Right ventricle myocardium inferior (tissue), 1 donor: ENCODE measurements around the gene FOXK1. TPM values are rescaled to one million over a fixed set of nuclear protein-coding genes. Genes with fewer than 3 reads are reported as not detected.
A peak's percentile ranks its signal among the peaks of the same experiment; 100 is the strongest.
"Not testable (repeated sequence)": the region's sequence is repeated elsewhere in the genome, so short reads cannot be mapped to it uniquely, and the experiment has no call there.

Experiments
- ATAC-seq: fragments of 200-7000 bp; cut with Tn5 transposase; one replicate; pipeline ENCODE4 v1.9.1; 2020; ENCODE audit warnings: mild to moderate bottlenecking, moderate library complexity
- DNase-seq: peaks from one replicate; pipeline ENCODE4 v3.0.0; 2021; ENCODE audit errors: missing footprints
- intact Hi-C: fragments of 100-400 bp; cut with DNase I; formaldehyde crosslinking; loops from one replicate; pipeline ENCODE4 v1.11.0; 2022
- total RNA-seq: library from RNA; stranded (reverse); fragmentation: NEBNext Ultra II Directional; extraction: Animal tissue kit (Norgen Biotek cat#: 25700); gene quantifications from one replicate; pipeline ENCODE4 v1.2.1, GENCODE V29; 2021
- donor health status: DM: no; HTN: yes; CAD: no; lungs with severe emphysema.

The FOXK1 gene
- total RNA-seq, 1 donor from 2014 or later: 16.8 TPM

- DNase-seq: no peak
Measured at GRCh38 chr7:4661871-4662270, 20.2 kb upstream of the FOXK1 start.

GRCh38 chr7:4663239-4664018, 18.7 kb upstream of the FOXK1 start:
- ATAC-seq (no peak), DNase-seq (no peak)
- intact Hi-C loops: no loop called here

More at GRCh38 chr7:4661871-4662270, 20.2 kb upstream of the FOXK1 start:
- intact Hi-C loops: no loop called here
- ATAC-seq: no peak

- ATAC-seq (no peak), DNase-seq (no peak)
- intact Hi-C loops: no loop called here
Measured at GRCh38 chr7:4665661-4666060, 16.4 kb upstream of the FOXK1 start.

GRCh38 chr7:4667776-4668509, 14.2 kb upstream of the FOXK1 start:
- no peak for ATAC-seq
- intact Hi-C loops: no loop called here
- DNase-seq: no peak

GRCh38 chr7:4668510-4668847, 13.6 kb upstream of the FOXK1 start:
- ATAC-seq (no peak), DNase-seq (no peak)

GRCh38 chr7:4670791-4671190, 11.3 kb upstream of the FOXK1 start:
- no peak for ATAC-seq
- no peak for DNase-seq
- intact Hi-C loops: no loop called here

More at GRCh38 chr7:4668510-4668847, 13.6 kb upstream of the FOXK1 start:
- intact Hi-C loops: no loop called here

GRCh38 chr7:4675771-4676367, 6.2 kb upstream of the FOXK1 start:
- intact Hi-C loops: no loop called here
- ATAC-seq (no peak), DNase-seq (no peak)

- peak; percentile 53 for DNase-seq
- ATAC-seq, intact Hi-C loops: not testable (repeated sequence)
Measured at GRCh38 chr7:4677518-4677917, 4.6 kb upstream of the FOXK1 start.

GRCh38 chr7:4681218-4681851, 760 bp upstream of the FOXK1 start:
- no peak for ATAC-seq
- intact Hi-C loops: loop anchor here (2.0 kb wide), 1 partner anchor 71 kb away; no protein-coding TSS in a partner anchor
- DNase-seq: no peak

- intact Hi-C loops: loop anchor here (1.0 to 2.0 kb wide), 2 partner anchors 40 to 62 kb away; no protein-coding TSS in a partner anchor
- peak; percentile 84 for DNase-seq
- ATAC-seq: peak; percentile 37
Measured at GRCh38 chr7:4682621-4683042, 537 bp downstream of the FOXK1 start.

GRCh38 chr7:4683043-4683883, 1.2 kb downstream of the FOXK1 start:
- DNase-seq: no peak
- intact Hi-C loops: loop anchor here (2.0 kb wide), 1 partner anchor 62 kb away; no protein-coding TSS in a partner anchor
- ATAC-seq: peak; percentile 29

- DNase-seq (peak; percentile 80), ATAC-seq (peak; percentile 63)
- intact Hi-C loops: loop anchor here (2.0 kb wide), 1 partner anchor 61 kb away; no protein-coding TSS in a partner anchor
Measured at GRCh38 chr7:4683884-4684565, 1.9 kb downstream of the FOXK1 start.

GRCh38 chr7:4684846-4685245, 2.8 kb downstream of the FOXK1 start:
- ATAC-seq: no peak
- DNase-seq: no peak
- intact Hi-C loops: no loop called here

- intact Hi-C loops, ATAC-seq, DNase-seq: not testable (repeated sequence)
Measured at GRCh38 chr7:4685676-4686075, 3.6 kb downstream of the FOXK1 start.

- intact Hi-C loops: no loop called here
- ATAC-seq: no peak
- no peak for DNase-seq
Measured at GRCh38 chr7:4687956-4688355, 5.9 kb downstream of the FOXK1 start.

GRCh38 chr7:4689151-4689550, 7.1 kb downstream of the FOXK1 start:
- DNase-seq: no peak
- intact Hi-C loops: no loop called here

GRCh38 chr7:4689668-4690067, 7.6 kb downstream of the FOXK1 start:
- ATAC-seq (no peak), DNase-seq (no peak)
- intact Hi-C loops: no loop called here

More at GRCh38 chr7:4689151-4689550, 7.1 kb downstream of the FOXK1 start:
- ATAC-seq: no peak
